GM12891 (cell line): ENCODE measurements around the gene TMEM126B.

ENCODE experiments used
- PAX5 ChIP-seq: IDR thresholded peaks from 2 replicates; pipeline ENCODE4 v1.6.1; 2011; ENCODE audit warnings: low read length, moderate library complexity, mild to moderate bottlenecking; ENCODE audit not compliant: insufficient read depth, severe bottlenecking
- POLR2A ChIP-seq: IDR thresholded peaks from 2 replicates; pipeline ENCODE4 v1.6.1; 2011; ENCODE audit warnings: low read depth, low read length, control low read depth
- POLR2AphosphoS5 ChIP-seq: IDR thresholded peaks from 2 replicates; pipeline ENCODE4 v1.6.1; 2011; ENCODE audit warnings: low read depth, low read length, control low read depth
- POU2F2 ChIP-seq: IDR thresholded peaks from 2 replicates; pipeline ENCODE4 v1.6.1; 2011; ENCODE audit warnings: low read depth, mild to moderate bottlenecking, control low read depth, low read length, moderate library complexity
- SPI1 ChIP-seq: IDR thresholded peaks from 2 replicates; pipeline ENCODE4 v1.6.1; 2011; ENCODE audit warnings: low read depth, low read length, control low read depth
- TAF1 ChIP-seq: IDR thresholded peaks from 2 replicates; pipeline ENCODE4 v1.6.1; 2011; ENCODE audit warnings: low read depth, low read length, control low read depth

- TF ChIP-seq POLR2A (peak; percentile 34; the same call in 1 of the 2 replicates), POLR2AphosphoS5 (no peak), TAF1 (no peak), SPI1 (no peak), PAX5 (no peak), POU2F2 (no peak)
These were observed 24.5 kb downstream of the TMEM126B start for GRCh38 chr11:85652786-85653447.
